ENCODE data around the gene ALOX5AP.

The ALOX5AP gene

DNA sequence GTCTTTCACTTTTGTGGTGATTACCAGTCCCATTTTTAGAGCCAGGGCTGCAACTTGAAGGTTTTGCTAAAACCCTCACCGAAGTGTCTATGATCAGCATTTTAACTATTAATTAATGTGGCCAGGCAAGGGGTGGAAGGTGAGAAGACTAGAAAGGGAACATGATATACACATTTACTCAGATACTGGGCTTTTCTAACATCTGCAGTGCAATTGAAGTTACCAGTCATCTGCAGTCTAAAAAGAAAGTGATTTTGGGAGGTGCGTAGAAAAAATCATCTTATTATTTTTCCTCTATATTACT, 481 bp downstream of the ALOX5AP start:
- no peak overlapping the region for H3K9ac ChIP-seq (ENCODE audit: low read length)
- H2AFZ ChIP-seq (ENCODE audit: low read length) = no peak overlapping the region
- DNase-seq = no peak
- H3K79me2 ChIP-seq (ENCODE audit: low read length) = no peaks in the 10 kb centered on the region
- peaks cover 40% of the 10 kb centered on the region for H3K4me1 ChIP-seq (ENCODE audit: low read length)
- H3K27me3 ChIP-seq (replicated peaks; ENCODE audit: insufficient read depth, low read length) = no peaks in the 10 kb centered on the region
- H3K9me3 ChIP-seq (replicated peaks; ENCODE audit: insufficient read depth, low read length) = no peaks in the 10 kb centered on the region
- TF ChIP-seq EZH2phosphoT487 (IDR thresholded peaks at IDR 0.05; ENCODE audit: low read length) (no peak), EZH2 (optimal IDR thresholded peaks at IDR 0.05; ENCODE audit: low read depth, low read length) (no peak), CTCF (IDR thresholded peaks at IDR 0.05; ENCODE audit: low read length) (no peak)
- no peaks in the 10 kb centered on the region for H4K20me1 ChIP-seq (ENCODE audit: insufficient read depth, low read length)
- no peak overlapping the region for H3K27ac ChIP-seq (ENCODE audit: low read length)
- H3K4me3 ChIP-seq (ENCODE audit: low read length) = no peak overlapping the region
- peak overlapping the region; percentile 47; the same call in 1 of the 2 replicates for H3K4me2 ChIP-seq (ENCODE audit: low read depth, low read length)
- H3K36me3 ChIP-seq (replicated peaks; ENCODE audit: insufficient read depth, low read length) = no peaks in the 10 kb centered on the region
- peaks cover 4% of the 10 kb centered on the region; the same call in 1 of the 2 replicates for H3F3A ChIP-seq (ENCODE audit: insufficient read depth, low read length)
- no peaks in the 10 kb centered on the region for H3K9me2 ChIP-seq (replicated peaks; ENCODE audit: insufficient read depth, low read length)

- H3K27me3 ChIP-seq (replicated peaks; ENCODE audit: insufficient read depth, low read length) = no peaks in the 10 kb centered on the region
- no peaks in the 10 kb centered on the region for H3K9me2 ChIP-seq (replicated peaks; ENCODE audit: insufficient read depth, low read length)
- H4K20me1 ChIP-seq (ENCODE audit: insufficient read depth, low read length) = no peaks in the 10 kb centered on the region
- no peak overlapping the region for H3K4me3 ChIP-seq (ENCODE audit: low read length)
- no peaks in the 10 kb centered on the region for H3K9me3 ChIP-seq (replicated peaks; ENCODE audit: insufficient read depth, low read length)
- no peak overlapping the region for H3K9ac ChIP-seq (ENCODE audit: low read length)
- H3K36me3 ChIP-seq (replicated peaks; ENCODE audit: insufficient read depth, low read length) = no peaks in the 10 kb centered on the region
- peaks cover 4% of the 10 kb centered on the region; the same call in 1 of the 2 replicates for H3F3A ChIP-seq (ENCODE audit: insufficient read depth, low read length)
- no peak for DNase-seq
- H3K79me2 ChIP-seq (ENCODE audit: low read length) = no peaks in the 10 kb centered on the region
- peak overlapping the region; percentile 52 for H3K4me2 ChIP-seq (ENCODE audit: low read depth, low read length)
- peak overlapping the region; percentile 37; the same call in 1 of the 2 replicates for H3K27ac ChIP-seq (ENCODE audit: low read length)
- no peak for TF ChIP-seq EZH2 (optimal IDR thresholded peaks at IDR 0.05; ENCODE audit: low read depth, low read length)
- H3K4me1 ChIP-seq (ENCODE audit: low read length) = peaks cover 40% of the 10 kb centered on the region
- no peak overlapping the region for H2AFZ ChIP-seq (ENCODE audit: low read length)
Observed at GRCh38 chr13:30736461-30737320, 1.3 kb downstream of the ALOX5AP start.

DNA sequence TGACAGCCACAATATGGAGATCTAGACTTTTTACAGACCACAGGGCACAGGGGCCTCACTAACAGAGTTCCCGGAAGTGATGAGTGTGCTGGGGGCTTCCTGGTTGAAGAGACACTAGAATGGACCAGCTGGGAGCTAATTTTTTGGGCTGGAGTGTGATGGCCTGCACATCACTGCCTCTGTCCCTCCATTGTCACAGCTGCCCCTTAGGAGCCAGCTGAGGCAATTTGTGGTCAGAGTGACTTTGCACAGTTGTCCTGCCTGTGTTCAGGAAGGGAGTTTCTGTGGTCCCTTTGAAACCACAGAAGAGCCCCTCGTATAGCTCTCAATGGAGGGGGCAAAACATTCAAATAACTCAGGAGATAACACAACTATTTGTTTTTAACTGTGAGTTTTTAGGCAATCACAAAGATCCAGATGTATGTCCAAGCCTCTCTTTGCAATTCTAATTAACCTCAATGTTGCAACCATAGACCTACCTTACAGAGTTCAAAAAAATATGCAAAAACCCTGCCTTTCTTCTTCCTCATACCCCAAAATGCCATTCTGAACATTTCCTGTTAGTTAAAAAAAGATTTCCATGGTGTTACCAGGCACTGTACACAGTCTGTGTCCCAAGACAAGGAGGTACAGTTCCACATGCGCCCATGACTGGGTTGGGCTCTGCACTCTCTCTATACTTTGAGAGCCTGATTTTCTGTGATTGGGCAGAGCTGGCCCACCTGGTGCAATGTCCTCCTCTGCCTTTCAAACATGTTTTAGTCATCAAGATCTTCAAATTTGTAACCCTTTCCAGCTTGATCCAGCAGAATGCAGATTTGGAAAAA, 2.4 kb downstream of the ALOX5AP start:
- TF ChIP-seq CTCF (IDR thresholded peaks at IDR 0.05; ENCODE audit: low read length) (no peak), EZH2phosphoT487 (IDR thresholded peaks at IDR 0.05; ENCODE audit: low read length) (no peak), EZH2 (optimal IDR thresholded peaks at IDR 0.05; ENCODE audit: low read depth, low read length) (no peak)
- H3K4me1 ChIP-seq (ENCODE audit: low read length) = peaks cover 40% of the 10 kb centered on the region
- no peaks in the 10 kb centered on the region for H3K36me3 ChIP-seq (replicated peaks; ENCODE audit: insufficient read depth, low read length)
- peak overlapping the region; percentile 52 for H3K4me2 ChIP-seq (ENCODE audit: low read depth, low read length)
- H3K4me3 ChIP-seq (ENCODE audit: low read length) = no peak overlapping the region; the same call in 1 of the 2 replicates
- H3K9me2 ChIP-seq (replicated peaks; ENCODE audit: insufficient read depth, low read length) = no peaks in the 10 kb centered on the region
- DNase-seq = peak; percentile 19
- no peaks in the 10 kb centered on the region for H3K79me2 ChIP-seq (ENCODE audit: low read length)
- H3K9me3 ChIP-seq (replicated peaks; ENCODE audit: insufficient read depth, low read length) = no peaks in the 10 kb centered on the region
- no peaks in the 10 kb centered on the region for H3K27me3 ChIP-seq (replicated peaks; ENCODE audit: insufficient read depth, low read length)
- H2AFZ ChIP-seq (ENCODE audit: low read length) = no peak overlapping the region
- peak overlapping the region; percentile 37; the same call in 1 of the 2 replicates for H3K27ac ChIP-seq (ENCODE audit: low read length)
- H3K9ac ChIP-seq (ENCODE audit: low read length) = no peak overlapping the region
- no peaks in the 10 kb centered on the region for H4K20me1 ChIP-seq (ENCODE audit: insufficient read depth, low read length)
- H3F3A ChIP-seq (ENCODE audit: insufficient read depth, low read length) = peaks cover 4% of the 10 kb centered on the region; the same call in 1 of the 2 replicates

Measured in MM.1S (cell line).